Activated CD4-positive, alpha-beta T cell treated with anti-CD3 and anti-CD28 coated beads, Interleukin-2, amount 50 U/mL, for 24 hours (primary cell): ENCODE data around the gene HSPB1.
A peak's percentile ranks its signal among the peaks of the same experiment; 100 is the strongest.
"Not testable (repeated sequence)": the region's sequence is repeated elsewhere in the genome, so short reads cannot be mapped to it uniquely, and the experiment has no call there.

Experiments used
- DNase-seq, 2 donors: peaks; one replicate each; pipeline ENCODE4 v3.0.0-alpha.2; 2020; ENCODE audit warnings: low read depth in 1 of 2, low spot score in 1 of 2

The HSPB1 gene

GRCh38 chr7:76302347-76303201 lies at the start of gene HSPB1:
TSS of gene HSPB1 (plus strand) at chr7:76302673. CDS start at chr7:76302713, 40 bp downstream.
- peak; percentile 21 to 41 for DNase-seq

DNA sequence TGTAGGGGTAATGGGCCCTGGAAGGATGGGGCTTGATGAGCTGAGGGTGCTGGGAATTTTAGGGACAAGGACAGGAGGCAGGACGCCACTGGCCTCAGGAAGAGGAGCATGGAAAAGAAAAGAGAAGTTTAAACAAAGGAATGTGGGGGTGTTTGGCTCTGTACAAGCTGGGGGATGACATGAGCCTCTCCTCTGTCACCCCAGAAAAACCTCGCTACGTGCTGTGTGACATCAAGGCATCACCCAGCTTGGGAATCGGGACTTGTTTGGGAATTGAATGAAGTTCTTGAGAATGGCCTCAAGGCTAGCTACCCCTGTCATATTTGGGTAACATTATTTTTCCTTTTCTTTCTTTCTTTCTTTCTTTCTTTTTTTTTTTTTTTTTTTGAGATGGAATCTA lies 47.7 kb upstream of the HSPB1 start:
- no peak for DNase-seq

GRCh38 chr7:76257973-76258372 lies 44.5 kb upstream of the HSPB1 start:
- no peak for DNase-seq

DNA sequence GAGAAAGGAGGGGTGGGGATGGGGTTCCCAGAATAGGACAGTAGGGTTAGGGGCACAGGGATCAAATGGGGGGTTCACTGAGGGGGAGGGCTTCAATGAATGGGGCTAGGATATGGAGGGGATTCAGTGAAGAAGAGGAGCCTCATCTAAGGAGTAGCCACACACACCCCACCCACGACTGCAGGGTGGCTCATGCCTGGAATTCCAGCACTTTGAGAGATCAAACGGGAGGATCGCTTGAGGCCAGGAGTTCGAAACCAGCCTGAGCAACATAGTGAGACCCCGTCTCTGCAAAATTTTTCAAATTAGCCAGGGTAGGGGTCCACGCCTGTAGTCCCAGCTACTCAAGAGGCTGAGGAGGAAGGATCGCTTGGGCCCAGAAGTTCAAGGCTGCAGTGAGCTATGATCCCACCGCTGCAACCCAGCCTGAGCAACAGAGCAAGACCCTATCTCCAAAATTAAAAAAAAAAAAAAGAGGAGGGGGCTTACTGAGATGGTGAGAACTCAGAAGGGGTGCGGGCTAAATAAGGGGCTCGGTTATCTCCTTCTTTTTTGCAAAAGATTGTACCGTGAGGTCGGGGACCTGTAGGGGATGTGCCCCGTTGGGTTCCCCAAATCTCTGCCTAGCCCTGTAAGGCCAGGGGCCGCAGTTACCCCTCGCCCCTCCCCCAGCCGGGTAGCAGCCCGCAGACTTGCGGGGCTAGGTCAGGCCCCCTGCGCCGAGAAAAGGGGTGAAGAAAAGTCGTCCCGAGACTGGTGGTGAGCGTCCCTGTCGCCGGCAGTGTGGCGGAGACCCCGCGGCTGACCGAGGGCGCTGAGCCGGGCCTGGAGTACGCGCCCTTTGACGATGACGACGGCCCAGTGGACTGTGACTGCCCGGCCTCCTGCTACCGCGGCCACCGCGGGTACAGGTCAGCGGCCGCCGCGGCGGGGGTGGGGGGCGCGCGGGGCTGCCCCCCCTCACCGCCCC lies 43.1 kb upstream of the HSPB1 start:
- no peak for DNase-seq

- DNase-seq: peak; percentile 12 to 14
Measured at GRCh38 chr7:76260171-76260703, 42.2 kb upstream of the HSPB1 start.

DNA sequence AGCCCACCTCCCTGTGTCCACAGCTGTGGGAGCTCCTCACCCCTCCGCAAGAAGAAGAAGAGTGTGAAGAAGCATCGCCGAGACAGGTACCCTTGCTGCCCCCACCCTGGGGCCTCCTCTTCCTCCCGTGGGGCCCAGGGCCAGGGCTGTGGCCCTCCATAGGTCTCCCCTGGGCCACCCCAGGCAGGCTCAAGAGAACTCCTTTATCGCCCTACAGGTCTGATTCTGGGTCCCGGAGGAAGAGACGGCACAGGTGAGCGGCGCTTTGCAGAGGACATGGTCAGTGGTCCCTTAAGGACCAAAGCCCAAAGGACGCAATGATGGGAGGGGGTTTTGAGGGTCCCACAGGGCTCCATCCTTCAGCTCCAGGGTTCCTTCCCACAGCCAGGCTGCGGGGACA lies 41.1 kb upstream of the HSPB1 start:
- no peak for DNase-seq

DNA sequence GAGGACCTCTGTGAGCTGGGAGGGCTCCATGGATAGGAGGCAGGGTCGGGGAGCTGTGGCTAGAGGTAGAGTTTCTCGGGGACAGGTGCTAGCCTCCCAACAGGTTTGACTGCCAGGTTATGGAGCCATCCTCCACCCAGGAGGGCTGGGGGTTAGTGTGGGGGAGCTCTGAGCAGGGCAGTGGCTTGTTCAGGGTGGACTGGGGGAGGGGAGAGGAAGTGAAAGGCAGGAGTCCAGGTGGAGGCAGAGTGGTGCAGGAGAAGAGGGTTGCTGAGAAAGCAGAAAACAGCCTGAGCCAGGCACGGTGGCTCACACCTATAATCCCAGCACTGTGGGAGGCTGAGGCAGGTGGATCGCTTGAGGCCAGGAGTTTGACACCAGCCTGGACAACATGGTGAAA lies 40.5 kb upstream of the HSPB1 start:
- no peak for DNase-seq

DNA sequence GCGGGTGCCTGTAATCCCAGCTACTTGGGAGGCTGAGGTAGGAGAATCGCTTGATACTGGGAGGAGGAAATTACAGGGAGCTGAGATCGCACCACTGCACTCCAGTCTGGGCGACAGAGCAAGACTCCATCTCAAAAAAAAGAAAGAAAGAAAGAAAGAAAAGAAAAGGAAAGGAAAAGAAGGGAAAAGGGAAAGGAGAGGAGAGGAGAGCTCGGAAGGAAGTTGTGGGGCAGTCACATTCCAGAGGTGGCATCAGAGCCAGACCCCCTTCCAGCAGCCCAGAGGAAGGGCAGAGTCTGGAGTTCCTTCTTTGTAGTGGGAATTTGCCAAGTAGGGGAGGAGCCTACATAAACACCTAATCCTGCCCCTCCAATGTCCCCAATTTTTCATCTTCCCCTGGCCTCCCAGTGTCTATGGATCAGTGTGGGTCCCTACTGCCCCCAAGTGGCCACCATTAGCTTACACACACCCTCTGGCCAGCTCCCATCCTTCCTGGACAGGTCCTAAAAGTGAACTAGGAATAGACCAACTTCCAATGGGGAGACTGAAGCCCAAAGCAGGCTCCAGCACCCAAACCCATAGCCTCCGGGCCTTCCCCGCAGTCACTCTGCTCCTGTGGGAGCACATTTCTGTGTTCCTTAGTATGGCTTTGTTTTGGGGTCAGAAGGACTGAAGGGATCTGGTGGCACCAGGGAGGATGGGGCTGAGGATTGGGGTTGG lies 39.6 kb upstream of the HSPB1 start:
- no peak for DNase-seq

GRCh38 chr7:76265299-76265698 lies 37.2 kb upstream of the HSPB1 start:
- no peak for DNase-seq

DNA sequence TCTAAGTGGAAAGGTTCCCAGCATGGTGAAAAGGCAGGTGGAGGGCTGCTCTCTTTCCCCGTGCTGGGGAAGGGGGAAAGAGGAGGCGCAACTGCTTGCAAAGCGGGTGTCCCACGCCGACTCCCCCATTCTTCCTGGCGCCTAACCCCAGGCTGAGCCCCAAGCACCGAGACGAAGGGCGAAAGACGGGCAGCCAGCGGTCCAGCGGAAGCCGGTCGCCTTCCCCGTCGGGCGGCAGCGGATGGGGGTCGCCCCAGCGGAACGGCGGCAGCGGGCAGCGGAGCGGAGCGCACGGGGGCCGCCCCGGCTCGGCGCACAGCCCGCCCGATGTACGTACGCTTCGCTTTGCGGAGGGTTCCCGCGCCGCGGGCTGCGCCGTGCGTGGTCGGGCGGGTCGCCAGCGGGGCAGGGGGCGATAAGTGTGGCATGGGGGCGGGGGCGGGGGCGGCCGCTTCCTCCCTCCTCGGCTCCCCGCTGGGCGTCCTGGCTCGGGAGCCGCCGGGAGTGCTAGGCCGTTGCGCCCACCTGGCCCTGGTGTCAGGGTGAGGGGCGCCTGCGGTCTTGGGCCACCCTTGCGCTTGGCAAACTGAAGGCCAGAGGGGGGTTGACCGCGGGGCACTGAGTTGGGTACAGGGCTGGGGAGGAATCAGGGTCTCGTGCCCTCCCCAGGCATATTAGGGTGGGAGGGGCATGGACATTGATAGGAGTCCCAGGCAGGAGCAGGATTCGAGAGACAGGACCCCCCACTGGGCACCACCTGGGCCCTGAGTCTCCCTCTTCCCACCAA lies 35.2 kb upstream of the HSPB1 start:
- DNase-seq: no peak

DNA sequence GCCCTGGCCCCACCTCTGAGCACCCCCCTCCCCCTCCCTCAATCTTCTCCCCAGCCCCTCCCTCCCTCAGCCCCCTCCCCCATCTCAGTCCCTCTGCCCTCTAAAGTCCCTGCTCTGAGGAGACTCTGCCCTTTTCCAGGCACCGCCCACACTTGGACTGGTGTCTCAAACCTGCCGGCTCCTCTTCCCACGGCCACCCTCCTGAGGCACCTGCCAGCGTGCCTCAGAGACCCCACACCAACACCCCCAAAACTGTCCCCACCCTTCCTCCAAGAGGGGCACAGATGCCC lies 34.6 kb upstream of the HSPB1 start:
- DNase-seq: no peak

DNA sequence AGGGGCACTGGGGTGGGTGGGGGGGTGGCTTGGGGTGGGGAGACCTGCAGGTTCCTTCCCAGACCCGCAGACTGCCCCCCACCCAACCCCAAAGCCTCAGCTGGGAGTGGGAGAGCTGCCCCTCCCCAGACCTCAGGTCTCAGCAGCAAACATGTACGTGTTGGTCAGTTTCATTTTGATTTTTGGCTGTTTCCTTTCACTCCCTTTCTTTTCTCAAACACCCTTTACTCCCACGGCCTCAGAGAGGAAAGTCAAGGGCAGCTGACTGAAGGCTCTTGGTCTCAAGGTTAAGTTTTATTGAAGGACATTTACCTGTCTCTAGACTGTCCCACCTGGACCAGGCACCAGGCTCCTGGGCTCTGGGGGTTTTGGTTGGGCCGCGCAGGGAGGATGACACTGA lies 34.1 kb upstream of the HSPB1 start:
- DNase-seq: no peak

- DNase-seq: no peak
Measured at GRCh38 chr7:76269895-76270294, 32.6 kb upstream of the HSPB1 start.

DNA sequence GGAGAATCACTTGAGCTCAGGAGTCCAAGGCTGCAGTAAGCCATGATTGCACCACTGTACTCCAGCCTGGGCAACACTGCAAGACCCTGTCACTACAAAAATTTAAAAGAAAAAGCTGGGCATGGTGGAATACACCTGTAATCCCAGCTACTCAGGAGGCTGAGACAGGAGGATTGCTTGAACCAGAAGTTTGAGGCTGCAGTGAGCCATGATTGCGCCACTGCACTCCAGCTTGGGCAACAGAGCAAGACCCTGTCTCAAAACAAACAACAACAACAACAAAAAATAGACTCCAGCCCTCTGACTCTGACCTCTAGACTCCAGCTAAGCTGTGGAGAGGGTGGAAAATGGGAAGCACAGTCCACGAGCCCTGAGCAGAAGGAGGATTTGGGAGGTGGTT lies 31.1 kb upstream of the HSPB1 start:
- DNase-seq: not testable (repeated sequence)

GRCh38 chr7:76272142-76272541 lies 30.3 kb upstream of the HSPB1 start:
- no peak for DNase-seq

DNA sequence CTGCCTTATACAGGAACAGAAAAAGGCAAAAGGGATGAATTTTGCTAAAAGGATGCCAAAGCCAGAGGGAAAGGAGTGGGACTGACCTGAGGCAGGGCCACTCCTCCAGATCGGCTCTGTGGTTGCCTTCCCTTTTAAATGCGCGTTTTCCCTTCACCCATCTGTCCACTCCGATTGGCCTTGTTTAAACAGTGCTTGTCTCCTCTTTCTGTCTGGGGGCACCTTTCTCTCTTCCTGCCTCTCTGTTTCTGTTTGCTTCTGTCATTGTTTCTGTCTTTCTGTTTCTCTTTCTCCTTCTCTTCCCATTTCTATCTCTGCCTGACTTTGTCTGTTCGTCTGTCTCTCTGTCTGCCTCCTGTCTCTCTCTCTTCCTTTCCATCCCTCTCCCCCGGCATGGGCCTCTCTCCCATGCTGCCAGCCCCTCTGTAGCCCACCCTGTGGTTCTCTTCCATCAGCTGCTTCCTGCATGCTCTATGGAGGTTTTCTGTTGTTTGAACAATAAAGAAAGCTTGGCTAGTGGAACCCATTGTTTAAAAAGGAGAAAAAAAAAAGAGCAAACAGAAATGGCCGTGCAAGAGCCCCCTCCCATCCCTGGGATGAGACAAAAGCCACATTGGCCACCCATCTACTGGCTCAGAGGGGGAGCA lies 29.5 kb upstream of the HSPB1 start:
- no peak for DNase-seq

- DNase-seq: no peak
Measured at GRCh38 chr7:76273503-76273902, 29.0 kb upstream of the HSPB1 start.

- no peak for DNase-seq
Measured at GRCh38 chr7:76278540-76278939, 23.9 kb upstream of the HSPB1 start.

DNA sequence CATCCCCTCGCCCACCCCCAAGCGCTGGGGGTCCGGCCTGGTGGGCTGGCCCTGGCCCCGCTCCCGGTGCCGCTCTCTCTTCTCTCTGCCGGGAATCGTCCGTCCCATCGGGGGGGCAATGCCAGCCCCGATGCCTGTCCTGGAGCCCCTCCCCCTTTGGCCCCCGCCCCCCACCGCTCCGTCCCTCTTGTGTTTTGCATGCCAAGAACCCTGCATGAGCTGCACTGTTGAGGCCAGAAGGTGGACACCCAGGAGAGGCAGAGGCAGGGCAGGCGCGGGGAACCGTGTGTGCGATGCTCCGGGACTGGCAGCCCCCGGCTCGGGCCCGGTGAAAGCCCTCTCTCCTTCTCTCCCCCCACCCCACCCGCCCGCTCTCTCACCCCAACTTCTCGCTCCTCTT lies 22.1 kb upstream of the HSPB1 start:
- no peak for DNase-seq
